ENCODE results near the gene DYSF.

The DYSF gene

GRCh38 chr2:71697106-71698004, 244.0 kb downstream of the DYSF start:
- DNase-seq = no peak

- no peak for DNase-seq
Observed at GRCh38 chr2:71699428-71699827, 246.1 kb downstream of the DYSF start.

DNA sequence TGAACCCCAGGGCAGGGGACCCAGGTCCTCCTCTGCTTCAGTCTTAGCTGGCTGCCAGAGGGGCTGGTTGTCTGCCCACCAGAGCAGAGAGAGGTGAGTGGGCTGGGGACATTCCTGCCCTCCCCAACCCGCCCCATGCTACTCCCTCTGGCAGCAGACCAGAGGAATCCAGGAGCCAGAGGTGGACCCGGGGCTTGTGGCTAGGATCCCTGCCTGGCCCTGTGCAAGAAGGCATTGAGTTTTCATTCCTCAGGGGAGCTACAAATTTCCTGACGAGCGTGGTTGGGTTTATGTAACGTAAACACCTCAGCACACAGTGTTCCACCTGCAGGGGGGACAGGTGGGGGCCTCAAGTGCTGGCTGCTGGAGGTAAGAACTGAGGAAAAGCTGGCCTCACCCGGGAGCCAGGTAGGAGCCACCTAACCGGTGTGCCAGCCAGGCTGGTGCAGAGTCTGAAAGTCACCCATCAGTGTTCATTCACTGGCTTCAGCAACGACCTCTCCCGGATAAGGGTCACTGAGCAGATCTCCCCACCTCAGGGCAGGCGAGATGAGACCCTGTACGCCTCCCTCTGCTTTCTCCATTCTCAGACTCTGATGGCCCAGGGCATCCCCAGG, 246.8 kb downstream of the DYSF start:
- no peak for DNase-seq

GRCh38 chr2:71700658-71701397, 247.5 kb downstream of the DYSF start:
- DNase-seq = no peak

- DNase-seq = no peak
Observed at GRCh38 chr2:71702071-71702970, 249.0 kb downstream of the DYSF start.

- no peak for DNase-seq
Observed at GRCh38 chr2:71702971-71703898, 249.9 kb downstream of the DYSF start.

GRCh38 chr2:71704131-71704561, 250.8 kb downstream of the DYSF start:
- DNase-seq = no peak

- no peak for DNase-seq
Observed at GRCh38 chr2:71704688-71705087, 251.3 kb downstream of the DYSF start.

DNA sequence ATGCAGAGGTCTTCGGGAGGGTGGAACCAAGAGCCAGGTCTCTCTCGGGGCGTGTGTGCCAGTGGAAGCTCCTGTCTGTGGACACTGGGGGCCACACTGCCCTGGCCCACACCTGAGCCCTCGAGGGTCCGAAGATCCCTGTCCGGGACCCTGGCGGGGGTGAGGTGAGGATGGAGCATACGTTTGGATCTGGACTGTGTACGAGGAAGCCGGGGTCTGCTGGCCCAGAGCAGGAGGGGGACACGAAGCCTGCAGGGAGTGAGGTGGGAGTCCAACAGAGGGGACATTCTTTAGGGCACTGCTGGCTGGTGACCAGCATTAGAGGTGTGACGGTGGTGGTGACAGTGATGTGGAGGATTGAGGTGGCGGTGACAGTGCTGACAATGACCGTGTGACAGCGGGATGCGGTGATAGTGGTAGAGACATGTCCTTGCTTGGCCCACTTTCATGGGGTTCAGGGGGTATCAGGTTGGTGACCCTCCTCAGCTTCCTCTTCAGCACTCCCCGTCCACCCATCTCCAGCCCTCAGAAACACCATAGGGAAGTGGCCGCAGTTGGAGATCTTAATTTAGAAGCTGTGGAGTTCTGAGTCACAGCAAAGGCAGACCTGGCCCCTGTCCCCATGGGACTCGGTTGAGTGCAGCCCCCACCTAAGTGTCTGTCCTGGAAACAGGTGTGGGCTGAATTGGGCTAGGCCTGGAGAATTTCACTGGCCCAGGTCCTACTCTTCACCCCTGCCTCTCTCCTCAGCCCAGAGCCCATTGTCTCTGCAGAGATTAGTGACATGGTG, 252.0 kb downstream of the DYSF start:
- no peak for DNase-seq

DNA sequence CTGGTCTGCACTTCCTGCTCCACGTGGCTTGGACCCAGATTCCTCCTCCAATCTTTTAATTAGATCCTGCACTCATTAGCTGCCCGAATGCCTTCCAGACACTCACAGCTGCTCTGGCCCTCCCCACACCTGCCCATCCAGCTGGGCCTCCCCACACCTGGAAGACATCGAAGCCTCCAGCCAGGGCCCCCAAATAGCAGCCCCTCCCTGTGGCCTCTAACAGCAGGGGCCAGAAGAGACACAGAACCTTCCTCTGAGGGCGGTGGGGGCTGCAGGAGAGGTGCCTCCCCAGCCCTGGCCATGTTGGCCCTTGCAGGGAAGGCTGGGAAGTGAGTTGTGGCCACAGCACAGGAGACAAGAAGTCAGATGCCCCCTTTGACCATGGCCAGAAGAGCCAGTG, 252.8 kb downstream of the DYSF start:
- DNase-seq = no peak

- DNase-seq = no peak
Observed at GRCh38 chr2:71706836-71707235, 253.5 kb downstream of the DYSF start.

GRCh38 chr2:71710367-71711132, 257.2 kb downstream of the DYSF start:
- DNase-seq = no peak

- no peak for DNase-seq
Observed at GRCh38 chr2:71711133-71711855, 257.9 kb downstream of the DYSF start.

DNA sequence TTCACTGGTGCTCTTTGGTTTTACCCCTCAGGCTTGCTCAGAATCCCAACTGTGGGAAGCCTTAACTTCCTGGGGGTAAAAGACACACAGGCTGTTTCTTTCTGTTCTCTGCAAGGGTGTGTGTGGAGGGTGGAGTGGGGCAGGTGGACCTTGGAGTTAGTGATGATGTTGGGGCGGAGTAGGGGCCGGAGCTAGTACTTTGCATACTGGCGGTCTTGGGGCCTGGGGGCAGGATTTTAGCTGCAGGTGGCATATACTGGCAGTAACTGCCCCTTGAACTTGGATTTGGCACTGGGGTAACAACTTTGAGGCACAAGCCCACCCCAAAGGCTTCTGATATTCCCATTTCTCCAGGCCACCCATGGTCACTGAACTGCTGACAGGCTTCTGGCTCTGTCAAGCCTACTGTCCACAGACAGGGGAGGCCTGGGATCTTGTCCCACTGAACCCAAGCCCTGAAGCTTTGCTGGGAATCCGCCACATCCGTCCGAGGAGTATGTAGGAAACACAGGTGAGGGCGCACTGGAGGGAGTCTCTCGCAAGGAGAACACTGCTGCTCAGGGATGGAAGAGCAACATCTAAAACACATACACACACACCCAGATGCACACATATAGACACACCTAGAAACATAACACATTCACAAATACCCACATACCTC, 258.9 kb downstream of the DYSF start:
- no peak for DNase-seq

DNA sequence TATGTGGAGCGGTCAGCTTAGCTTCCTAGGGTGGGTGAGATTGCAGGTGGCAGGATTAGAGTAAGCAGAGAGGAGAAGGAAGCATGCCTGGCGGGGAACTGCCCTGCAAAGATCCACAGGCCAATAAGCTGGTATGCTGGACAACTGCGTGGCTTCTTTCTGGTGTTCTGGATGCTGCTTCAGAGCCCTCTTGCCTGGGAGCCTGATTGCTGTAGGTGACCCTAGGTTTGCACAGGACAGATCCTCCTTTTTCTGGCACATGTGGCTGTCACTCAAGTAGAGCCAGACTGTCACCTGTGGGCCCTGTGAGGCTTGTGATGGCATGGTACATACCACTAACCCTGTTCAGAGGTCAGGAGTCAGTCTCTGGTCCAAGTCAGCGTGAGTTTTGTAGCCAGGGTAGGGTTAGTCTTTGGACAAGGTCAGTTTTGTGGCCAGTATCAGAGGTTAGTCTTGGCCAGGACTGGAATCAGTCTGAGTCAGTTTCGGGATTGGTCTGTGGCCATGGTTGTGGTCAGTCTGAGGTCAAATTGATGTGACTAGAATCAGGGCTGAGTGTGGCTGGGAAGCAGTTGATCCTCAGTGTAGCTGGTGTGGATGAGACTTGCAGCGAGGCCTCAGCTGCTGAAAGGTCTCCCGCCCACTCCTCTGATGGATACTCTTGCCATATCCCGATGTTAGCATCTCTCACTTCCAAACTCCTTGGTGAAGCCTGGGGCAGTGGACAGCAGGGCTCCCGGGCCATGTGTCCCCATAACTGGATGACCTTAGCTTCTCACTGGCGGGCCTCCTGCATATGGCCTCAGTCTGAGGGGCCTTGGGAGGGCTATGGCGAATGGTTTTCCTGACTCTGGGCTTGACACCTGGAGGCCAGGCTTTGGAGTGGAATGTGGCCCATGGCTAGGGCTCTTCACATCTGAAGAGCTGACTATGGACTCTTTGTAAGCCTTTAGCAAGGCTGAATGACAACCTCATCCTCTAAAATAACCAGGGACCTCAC, 260.5 kb downstream of the DYSF start:
- DNase-seq = no peak

GRCh38 chr2:71714601-71715240, 261.4 kb downstream of the DYSF start:
- no peak for DNase-seq

Data from SHP77 (cell line).